22Rv1 (cell line): Measurements from ENCODE around the gene RNF111.

Experiments
- ZFX ChIP-seq: fragments of 450-650 bp; IDR thresholded peaks from 2 replicates; pipeline ENCODE4 v1.6.1; 2017; ENCODE audit warnings: antibody characterized with exemption, borderline replicate concordance
- TF ChIP-seq, protein P1 (sequence below): fragments of 450-650 bp; IDR thresholded peaks from 2 replicates; pipeline ENCODE4 v1.5.1; 2017; ENCODE audit warnings: mild to moderate bottlenecking

DNA sequence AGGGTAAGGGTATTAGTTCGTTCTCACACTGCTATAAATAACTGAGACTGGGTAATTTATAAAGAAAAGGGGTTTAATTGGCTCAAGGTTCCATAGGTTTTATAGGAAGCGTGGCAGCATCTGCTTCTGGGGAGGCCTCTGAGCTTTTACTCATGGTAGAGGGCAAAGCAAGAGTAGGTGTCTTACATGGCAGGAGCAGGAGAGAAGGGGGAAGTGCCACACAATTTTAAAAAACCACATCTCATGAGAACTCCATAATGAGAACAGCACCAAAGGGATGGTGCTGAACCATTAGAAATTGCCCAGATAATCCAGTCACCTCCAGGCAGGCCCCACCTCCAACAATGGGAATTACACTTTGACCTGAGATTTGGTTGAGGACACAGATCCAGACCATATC lies 12.2 kb downstream of the RNF111 start:
- TF ChIP-seq, protein P1, sequence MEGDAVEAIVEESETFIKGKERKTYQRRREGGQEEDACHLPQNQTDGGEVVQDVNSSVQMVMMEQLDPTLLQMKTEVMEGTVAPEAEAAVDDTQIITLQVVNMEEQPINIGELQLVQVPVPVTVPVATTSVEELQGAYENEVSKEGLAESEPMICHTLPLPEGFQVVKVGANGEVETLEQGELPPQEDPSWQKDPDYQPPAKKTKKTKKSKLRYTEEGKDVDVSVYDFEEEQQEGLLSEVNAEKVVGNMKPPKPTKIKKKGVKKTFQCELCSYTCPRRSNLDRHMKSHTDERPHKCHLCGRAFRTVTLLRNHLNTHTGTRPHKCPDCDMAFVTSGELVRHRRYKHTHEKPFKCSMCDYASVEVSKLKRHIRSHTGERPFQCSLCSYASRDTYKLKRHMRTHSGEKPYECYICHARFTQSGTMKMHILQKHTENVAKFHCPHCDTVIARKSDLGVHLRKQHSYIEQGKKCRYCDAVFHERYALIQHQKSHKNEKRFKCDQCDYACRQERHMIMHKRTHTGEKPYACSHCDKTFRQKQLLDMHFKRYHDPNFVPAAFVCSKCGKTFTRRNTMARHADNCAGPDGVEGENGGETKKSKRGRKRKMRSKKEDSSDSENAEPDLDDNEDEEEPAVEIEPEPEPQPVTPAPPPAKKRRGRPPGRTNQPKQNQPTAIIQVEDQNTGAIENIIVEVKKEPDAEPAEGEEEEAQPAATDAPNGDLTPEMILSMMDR, result no peak
- TF ChIP-seq ZFX, result no peak
